SK-N-SH (cell line): ENCODE data around the gene SAP30BP. TPM values are rescaled to one million over a fixed set of nuclear protein-coding genes. Genes with fewer than 3 reads are reported as not detected.

Experiments used
- CTCF ChIA-PET: fragments of 300-600, 350-600 bp; formaldehyde crosslinking; extraction: SDS; loops from one replicate; lab custom pipeline; 2021; lab: Yijun Ruan, JAX
- POLR2A ChIA-PET: fragments of 350-600 bp; sonication (Branson Sonifier 250); formaldehyde crosslinking; extraction: SDS; loops from one replicate; lab custom pipeline; 2020; ENCODE audit warnings: antibody characterized with exemption, inconsistent platforms; lab: Yijun Ruan, JAX
- DNase-seq: peaks from one replicate; pipeline ENCODE4 v3.0.0; 2012
- H2AFZ ChIP-seq: fragments of 200-600 bp; sonication (generic); 2 replicates; pipeline ENCODE4 v1.8.1; 2016; ENCODE audit warnings: antibody characterized with exemption, mild to moderate bottlenecking, low read depth
- H3F3A ChIP-seq: fragments of 200-600 bp; sonication (generic); replicated peaks from 2 replicates; pipeline ENCODE3; 2016; ENCODE audit warnings: antibody characterized with exemption, mild to moderate bottlenecking; ENCODE audit not compliant: insufficient read depth
- H3K27ac ChIP-seq, 2 experiments: fragments of 200-500 bp in 1 of 2; fragments of 200-600 bp in 1 of 2; sonication (Bioruptor generic) in 1 of 2; sonication (generic), shearing (Covaris generic) in 1 of 2; 2 replicates each; pipeline versions ENCODE4 v1.5.1 to v1.6.1; 2014 to 2016; ENCODE audit warnings: low read depth in 2 of 2, inconsistent platforms in 1 of 2, low read length in 1 of 2, mild to moderate bottlenecking in 1 of 2, mixed read lengths in 1 of 2
- H3K27me3 ChIP-seq: fragments of 200-600 bp; sonication (generic), shearing (Covaris generic); 2 replicates; pipeline ENCODE4 v1.6.1; 2016; ENCODE audit warnings: mixed run types; ENCODE audit not compliant: insufficient read depth
- H3K36me3 ChIP-seq, 2 experiments: fragments of 200-500 bp in 1 of 2; fragments of 200-600 bp in 1 of 2; sonication (Bioruptor generic) in 1 of 2; sonication (generic) in 1 of 2; replicated peaks in 1 of 2; 2 replicates each; pipeline versions ENCODE3 to v1.5.1; 2014 to 2016; ENCODE audit warnings: low read length in 1 of 2, mild to moderate bottlenecking in 1 of 2; ENCODE audit not compliant: insufficient read depth in 2 of 2, control insufficient read depth in 1 of 2
- H3K4me1 ChIP-seq, 2 experiments: fragments of 200-500 bp in 1 of 2; fragments of 200-600 bp in 1 of 2; sonication (Bioruptor generic) in 1 of 2; sonication (generic), shearing (Covaris generic) in 1 of 2; 2 replicates each; pipeline versions ENCODE4 v1.5.1 to v1.6.1; 2014 to 2016; ENCODE audit warnings: low read depth in 1 of 2, low read length in 1 of 2, mixed run types in 1 of 2; ENCODE audit not compliant: insufficient read depth in 2 of 2, control insufficient read depth in 1 of 2
- H3K4me2 ChIP-seq: fragments of 200-600 bp; sonication (generic), shearing (Covaris generic); 2 replicates; pipeline ENCODE4 v1.6.1; 2017; ENCODE audit warnings: mixed run types
- H3K4me3 ChIP-seq, 2 experiments: fragments of 200-500 bp in 1 of 2; fragments of 200-600 bp in 1 of 2; sonication (Bioruptor generic) in 1 of 2; sonication (generic), shearing (Covaris generic) in 1 of 2; 2 replicates each; pipeline versions ENCODE4 v1.5.1 to v1.8.1; 2014 to 2016; ENCODE audit warnings: low read depth in 2 of 2, inconsistent platforms in 1 of 2, low read length in 1 of 2, mild to moderate bottlenecking in 1 of 2, mixed read lengths in 1 of 2, moderate library complexity in 1 of 2
- H3K79me2 ChIP-seq: fragments of 200-600 bp; sonication (generic); 2 replicates; pipeline ENCODE4 v1.8.1; 2017; ENCODE audit warnings: mild to moderate bottlenecking; ENCODE audit not compliant: insufficient read depth
- H3K9ac ChIP-seq: fragments of 200-600 bp; sonication (generic); 2 replicates; pipeline ENCODE4 v1.6.1; 2017; ENCODE audit warnings: mixed run types
- H3K9me2 ChIP-seq: fragments of 200-600 bp; sonication (generic); 2 replicates; pipeline ENCODE4 v1.6.1; 2017; ENCODE audit warnings: mixed run types
- H3K9me3 ChIP-seq: fragments of 200-600 bp; sonication (generic); 2 replicates; pipeline ENCODE4 v1.6.1; 2017; ENCODE audit warnings: mixed run types, mild to moderate bottlenecking, moderate library complexity
- H4K20me1 ChIP-seq: fragments of 200-600 bp; sonication (generic); 2 replicates; pipeline ENCODE4 v1.6.1; 2017; ENCODE audit warnings: mild to moderate bottlenecking, mixed run types; ENCODE audit not compliant: insufficient read depth
- CHD2 ChIP-seq: fragments of 150-350 bp; IDR thresholded peaks from 2 replicates; pipeline ENCODE4 v1.6.1; 2018; ENCODE audit warnings: low read length; ENCODE audit not compliant: partially characterized antibody
- EP300 ChIP-seq, 2 experiments: IDR thresholded peaks; 2 replicates each; pipeline versions ENCODE4 v1.4.0 to v1.6.1; 2012; ENCODE audit warnings: borderline replicate concordance in 1 of 2, low read depth in 1 of 2, low read length in 1 of 2
- EZH2phosphoT487 ChIP-seq: fragments of 200-600 bp; sonication (generic); IDR thresholded peaks from 2 replicates; pipeline ENCODE4 v1.6.1; 2017; ENCODE audit warnings: low read depth, mixed run types, mild to moderate bottlenecking, antibody characterized with exemption, moderate library complexity, borderline replicate concordance
- FOSL2 ChIP-seq: IDR thresholded peaks from 2 replicates; pipeline ENCODE4 v1.4.0; 2012; ENCODE audit warnings: low read depth, mild to moderate bottlenecking, moderate library complexity, borderline replicate concordance
- FOXJ3 ChIP-seq: sonication (generic); formaldehyde crosslinking; IDR thresholded peaks from 2 replicates; pipeline ENCODE4 v1.5.1; 2020; ENCODE audit warnings: mild to moderate bottlenecking, missing genetic modification reagents
- FOXM1 ChIP-seq: IDR thresholded peaks from 2 replicates; pipeline ENCODE4 v1.4.0; 2012; ENCODE audit warnings: low read depth, mild to moderate bottlenecking
- GATA2 ChIP-seq: sonication (generic); formaldehyde crosslinking; IDR thresholded peaks from 2 replicates; pipeline ENCODE4 v1.5.0; 2020; ENCODE audit warnings: mild to moderate bottlenecking, missing genetic modification reagents
- JUND ChIP-seq: IDR thresholded peaks from 2 replicates; pipeline ENCODE4 v1.4.0; 2012
- MEF2A ChIP-seq: IDR thresholded peaks from 2 replicates; pipeline ENCODE4 v1.4.0; 2012; ENCODE audit warnings: low read depth, borderline replicate concordance
- MXI1 ChIP-seq: IDR thresholded peaks from 2 replicates; pipeline ENCODE4 v1.6.1; 2012; ENCODE audit warnings: mild to moderate bottlenecking, low read depth, low read length, improper control_type of control experiment
- NFIC ChIP-seq: IDR thresholded peaks from 2 replicates; pipeline ENCODE4 v1.4.0; 2012; ENCODE audit warnings: borderline replicate concordance
- POLR2AphosphoS5 ChIP-seq: IDR thresholded peaks from 2 replicates; pipeline ENCODE4 v1.6.1; 2012; ENCODE audit warnings: low read depth, low read length
- RAD21 ChIP-seq: IDR thresholded peaks from 2 replicates; pipeline ENCODE4 v1.6.1; 2012; ENCODE audit warnings: mild to moderate bottlenecking, low read length
- RCOR1 ChIP-seq: fragments of 150-350 bp; IDR thresholded peaks from 2 replicates; pipeline ENCODE4 v1.6.1; 2017; ENCODE audit warnings: antibody characterized with exemption, low read length
- RFX5 ChIP-seq: IDR thresholded peaks from 2 replicates; pipeline ENCODE4 v1.6.1; 2012; ENCODE audit warnings: mild to moderate bottlenecking, improper control_type of control experiment, low read length
- SMC3 ChIP-seq: IDR thresholded peaks from 2 replicates; pipeline ENCODE4 v1.6.1; 2012; ENCODE audit warnings: low read depth, low read length, improper control_type of control experiment
- TAF1 ChIP-seq: IDR thresholded peaks from 2 replicates; pipeline ENCODE4 v1.6.1; 2012; ENCODE audit warnings: low read depth, mild to moderate bottlenecking, low read length, moderate library complexity, borderline replicate concordance
- TCF12 ChIP-seq: IDR thresholded peaks from 2 replicates; pipeline ENCODE4 v1.4.0; 2012
- YY1 ChIP-seq: IDR thresholded peaks from 2 replicates; pipeline ENCODE4 v1.4.0; 2012; ENCODE audit warnings: low read depth, mild to moderate bottlenecking
- WGBS: methylation state at CpG from one replicate; pipeline ENCODE4 v1.1.6; 2017; ENCODE audit warnings: low lambda C conversion rate; 5-methylcytosine and 5-hydroxymethylcytosine counted together
- polyA plus RNA-seq, 3 experiments: library from polyadenylated mRNA; depleted of rRNA; stranded (reverse); fragments of >200 nt; gene quantifications; 2 replicates each; pipeline ENCODE4 v1.2.3, GENCODE V29; 2012
- TF ChIP-seq, protein P1 (sequence below): IDR thresholded peaks from 2 replicates; pipeline ENCODE4 v1.4.0; 2012; ENCODE audit warnings: low read depth, borderline replicate concordance
- TF ChIP-seq, protein P2 (sequence below): IDR thresholded peaks from 2 replicates; pipeline ENCODE4 v1.4.0; 2012; ENCODE audit warnings: low read depth, borderline replicate concordance
- TF ChIP-seq, protein P3 (sequence below): fragments of 200-600 bp; sonication (generic); IDR thresholded peaks from 2 replicates; pipeline ENCODE4 v1.6.1; 2017; ENCODE audit warnings: antibody characterized with exemption, mild to moderate bottlenecking, moderate library complexity
- TF ChIP-seq, protein P4 (sequence below): fragments of 150-350 bp; IDR thresholded peaks from 2 replicates; pipeline ENCODE4 v1.6.1; 2017; ENCODE audit warnings: antibody characterized with exemption, low read length, low read depth, borderline replicate concordance
- TF ChIP-seq, protein P5 (sequence below): fragments of 150-350 bp; IDR thresholded peaks from 2 replicates; pipeline ENCODE4 v1.6.1; 2016; ENCODE audit warnings: mild to moderate bottlenecking, low read depth, low read length
- TF ChIP-seq, protein P6 (sequence below): IDR thresholded peaks from 2 replicates; pipeline ENCODE4; 2012

The SAP30BP gene
- polyA plus RNA-seq, 1 of the 3 experiments (the other 2 are of a cell fraction) = 158 TPM

DNA sequence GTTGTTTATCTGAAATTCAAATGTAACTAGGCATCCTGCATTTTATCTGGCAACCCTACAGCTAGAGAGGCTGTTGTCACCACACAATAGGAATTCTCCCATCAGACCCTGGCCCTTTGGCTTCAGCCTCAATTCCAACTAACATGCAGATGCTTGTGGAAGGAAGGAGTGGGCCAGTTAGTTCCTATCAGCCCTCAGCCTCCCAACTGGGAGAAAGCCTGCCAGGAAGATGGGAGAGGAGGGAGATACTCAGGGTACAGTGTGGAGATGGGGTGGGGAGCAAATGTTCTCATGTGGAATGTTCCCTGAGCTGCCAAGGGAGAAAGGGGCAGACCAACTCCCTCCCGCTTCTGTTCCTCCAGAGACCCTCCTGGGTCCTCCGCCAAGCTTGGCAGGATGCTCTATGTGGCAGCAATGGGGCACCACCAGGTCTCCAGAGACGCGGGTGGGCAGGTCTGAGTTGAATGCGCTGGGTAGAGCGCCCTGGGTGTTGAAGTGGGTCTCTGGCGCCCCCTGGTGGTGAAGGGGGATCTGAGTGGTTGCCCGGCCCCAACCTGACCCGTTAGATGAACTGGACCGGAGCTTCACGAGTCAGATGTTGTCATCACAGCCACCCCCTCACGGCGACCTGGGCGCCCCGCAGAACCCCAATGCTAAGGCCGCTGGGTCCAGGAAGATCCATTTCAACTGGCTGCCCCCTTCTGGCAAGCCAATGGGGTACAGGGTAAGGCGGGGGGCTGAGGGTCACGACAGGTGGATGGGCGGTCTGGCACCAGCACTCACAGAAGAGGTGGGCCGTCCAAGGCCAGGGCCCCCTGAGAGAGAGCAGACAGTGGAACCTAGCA is 82.6 kb downstream of the SAP30BP start:
- no peaks in the 10 kb centered on the region for H3K27me3 ChIP-seq
- no peaks in the 10 kb centered on the region for H3K36me3 ChIP-seq
- peak overlapping the region; percentile 19; the same call in 1 of the 2 replicates for H3K4me2 ChIP-seq
- no peaks in the 10 kb centered on the region for H3K9me3 ChIP-seq
- H3K27ac ChIP-seq = no peak overlapping the region
- 11% methylated on average over 19 of the region's 20 CpGs for WGBS
- no peaks in the 10 kb centered on the region for H3K79me2 ChIP-seq
- no peaks in the 10 kb centered on the region for H3K9me2 ChIP-seq
- ChIA-PET CTCF (interaction anchor here (0.5 to 31.4 kb wide), 79 partner anchors 11 to 644 kb away, joined by 3 to 1370 read pairs (median 5); partner anchors contain the start of genes GALK1, ITGB4, RECQL5 and SAP30BP), POLR2A (interaction anchor here (1.0 to 3.2 kb wide), 3 partner anchors 26 to 117 kb away, joined by 3 to 18 read pairs (median 4); partner anchors contain the start of genes RECQL5, SAP30BP and SMIM5)
- peak overlapping the region; percentile 7; the same call in 1 of the 2 replicates for H2AFZ ChIP-seq
- H3K9ac ChIP-seq = no peak overlapping the region
- DNase-seq = peak; percentile 94
- no peaks in the 10 kb centered on the region for H4K20me1 ChIP-seq
- H3K4me3 ChIP-seq = peak overlapping the region in 1 of 2 experiments; percentile 30; a peak in 2 of 4 replicates
- H3K4me1 ChIP-seq = peaks cover 0 to 23% of the 10 kb centered on the region in 2 experiments; a peak in 1 of 4 replicates
- H3F3A ChIP-seq = peaks cover 18% of the 10 kb centered on the region
- TF ChIP-seq, protein P1, sequence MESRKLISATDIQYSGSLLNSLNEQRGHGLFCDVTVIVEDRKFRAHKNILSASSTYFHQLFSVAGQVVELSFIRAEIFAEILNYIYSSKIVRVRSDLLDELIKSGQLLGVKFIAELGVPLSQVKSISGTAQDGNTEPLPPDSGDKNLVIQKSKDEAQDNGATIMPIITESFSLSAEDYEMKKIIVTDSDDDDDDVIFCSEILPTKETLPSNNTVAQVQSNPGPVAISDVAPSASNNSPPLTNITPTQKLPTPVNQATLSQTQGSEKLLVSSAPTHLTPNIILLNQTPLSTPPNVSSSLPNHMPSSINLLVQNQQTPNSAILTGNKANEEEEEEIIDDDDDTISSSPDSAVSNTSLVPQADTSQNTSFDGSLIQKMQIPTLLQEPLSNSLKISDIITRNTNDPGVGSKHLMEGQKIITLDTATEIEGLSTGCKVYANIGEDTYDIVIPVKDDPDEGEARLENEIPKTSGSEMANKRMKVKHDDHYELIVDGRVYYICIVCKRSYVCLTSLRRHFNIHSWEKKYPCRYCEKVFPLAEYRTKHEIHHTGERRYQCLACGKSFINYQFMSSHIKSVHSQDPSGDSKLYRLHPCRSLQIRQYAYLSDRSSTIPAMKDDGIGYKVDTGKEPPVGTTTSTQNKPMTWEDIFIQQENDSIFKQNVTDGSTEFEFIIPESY = no peak
- TF ChIP-seq NFIC = no peak
- TF ChIP-seq FOXJ3 (CRISPR knock-in tag) = no peak
- peak; percentile 82 for TF ChIP-seq RAD21
- TF ChIP-seq POLR2AphosphoS5 = no peak
- TF ChIP-seq, protein P2, sequence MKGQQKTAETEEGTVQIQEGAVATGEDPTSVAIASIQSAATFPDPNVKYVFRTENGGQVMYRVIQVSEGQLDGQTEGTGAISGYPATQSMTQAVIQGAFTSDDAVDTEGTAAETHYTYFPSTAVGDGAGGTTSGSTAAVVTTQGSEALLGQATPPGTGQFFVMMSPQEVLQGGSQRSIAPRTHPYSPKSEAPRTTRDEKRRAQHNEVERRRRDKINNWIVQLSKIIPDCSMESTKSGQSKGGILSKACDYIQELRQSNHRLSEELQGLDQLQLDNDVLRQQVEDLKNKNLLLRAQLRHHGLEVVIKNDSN = no peak
- TF ChIP-seq EZH2phosphoT487 = no peak
- TF ChIP-seq JUND = no peak
- no peak for TF ChIP-seq MEF2A
- TF ChIP-seq, protein P3, sequence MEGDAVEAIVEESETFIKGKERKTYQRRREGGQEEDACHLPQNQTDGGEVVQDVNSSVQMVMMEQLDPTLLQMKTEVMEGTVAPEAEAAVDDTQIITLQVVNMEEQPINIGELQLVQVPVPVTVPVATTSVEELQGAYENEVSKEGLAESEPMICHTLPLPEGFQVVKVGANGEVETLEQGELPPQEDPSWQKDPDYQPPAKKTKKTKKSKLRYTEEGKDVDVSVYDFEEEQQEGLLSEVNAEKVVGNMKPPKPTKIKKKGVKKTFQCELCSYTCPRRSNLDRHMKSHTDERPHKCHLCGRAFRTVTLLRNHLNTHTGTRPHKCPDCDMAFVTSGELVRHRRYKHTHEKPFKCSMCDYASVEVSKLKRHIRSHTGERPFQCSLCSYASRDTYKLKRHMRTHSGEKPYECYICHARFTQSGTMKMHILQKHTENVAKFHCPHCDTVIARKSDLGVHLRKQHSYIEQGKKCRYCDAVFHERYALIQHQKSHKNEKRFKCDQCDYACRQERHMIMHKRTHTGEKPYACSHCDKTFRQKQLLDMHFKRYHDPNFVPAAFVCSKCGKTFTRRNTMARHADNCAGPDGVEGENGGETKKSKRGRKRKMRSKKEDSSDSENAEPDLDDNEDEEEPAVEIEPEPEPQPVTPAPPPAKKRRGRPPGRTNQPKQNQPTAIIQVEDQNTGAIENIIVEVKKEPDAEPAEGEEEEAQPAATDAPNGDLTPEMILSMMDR = peak; percentile 99
- peak; percentile 63 for TF ChIP-seq SMC3
- TF ChIP-seq TAF1 = no peak
- TF ChIP-seq YY1 = no peak
- TF ChIP-seq, protein P4, sequence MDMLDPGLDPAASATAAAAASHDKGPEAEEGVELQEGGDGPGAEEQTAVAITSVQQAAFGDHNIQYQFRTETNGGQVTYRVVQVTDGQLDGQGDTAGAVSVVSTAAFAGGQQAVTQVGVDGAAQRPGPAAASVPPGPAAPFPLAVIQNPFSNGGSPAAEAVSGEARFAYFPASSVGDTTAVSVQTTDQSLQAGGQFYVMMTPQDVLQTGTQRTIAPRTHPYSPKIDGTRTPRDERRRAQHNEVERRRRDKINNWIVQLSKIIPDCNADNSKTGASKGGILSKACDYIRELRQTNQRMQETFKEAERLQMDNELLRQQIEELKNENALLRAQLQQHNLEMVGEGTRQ = no peak
- TF ChIP-seq, protein P5, sequence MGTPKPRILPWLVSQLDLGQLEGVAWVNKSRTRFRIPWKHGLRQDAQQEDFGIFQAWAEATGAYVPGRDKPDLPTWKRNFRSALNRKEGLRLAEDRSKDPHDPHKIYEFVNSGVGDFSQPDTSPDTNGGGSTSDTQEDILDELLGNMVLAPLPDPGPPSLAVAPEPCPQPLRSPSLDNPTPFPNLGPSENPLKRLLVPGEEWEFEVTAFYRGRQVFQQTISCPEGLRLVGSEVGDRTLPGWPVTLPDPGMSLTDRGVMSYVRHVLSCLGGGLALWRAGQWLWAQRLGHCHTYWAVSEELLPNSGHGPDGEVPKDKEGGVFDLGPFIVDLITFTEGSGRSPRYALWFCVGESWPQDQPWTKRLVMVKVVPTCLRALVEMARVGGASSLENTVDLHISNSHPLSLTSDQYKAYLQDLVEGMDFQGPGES = no peak
- TF ChIP-seq CHD2 = no peak
- TF ChIP-seq, protein P6, sequence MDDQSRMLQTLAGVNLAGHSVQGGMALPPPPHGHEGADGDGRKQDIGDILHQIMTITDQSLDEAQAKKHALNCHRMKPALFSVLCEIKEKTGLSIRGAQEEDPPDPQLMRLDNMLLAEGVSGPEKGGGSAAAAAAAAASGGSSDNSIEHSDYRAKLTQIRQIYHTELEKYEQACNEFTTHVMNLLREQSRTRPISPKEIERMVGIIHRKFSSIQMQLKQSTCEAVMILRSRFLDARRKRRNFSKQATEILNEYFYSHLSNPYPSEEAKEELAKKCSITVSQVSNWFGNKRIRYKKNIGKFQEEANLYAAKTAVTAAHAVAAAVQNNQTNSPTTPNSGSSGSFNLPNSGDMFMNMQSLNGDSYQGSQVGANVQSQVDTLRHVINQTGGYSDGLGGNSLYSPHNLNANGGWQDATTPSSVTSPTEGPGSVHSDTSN = no peak
- no peak for TF ChIP-seq RFX5
- TF ChIP-seq RCOR1 = no peak; the same call in 1 of the 2 replicates
- no peak for TF ChIP-seq GATA2 (CRISPR knock-in tag)
- no peak for TF ChIP-seq FOSL2
- no peak for TF ChIP-seq EP300 (IDR thresholded peaks at IDR 0.05; ENCODE audit: borderline replicate concordance in 1 of 2, low read depth in 1 of 2, low read length in 1 of 2)
- peak; percentile 44; the same call in 1 of the 2 replicates for TF ChIP-seq MXI1
- no peak for TF ChIP-seq TCF12
- TF ChIP-seq FOXM1 = no peak
